GM21381 (cell line): ENCODE data around the gene F5.
"Not testable (repeated sequence)": the region's sequence is repeated elsewhere in the genome, so short reads cannot be mapped to it uniquely, and the experiment has no call there.

Source experiments
- ATAC-seq: cut with Tn5 transposase; IDR thresholded peaks from one replicate; pipeline ENCODE4 v1.9.1; 2021; ENCODE audit warnings: mild to moderate bottlenecking, moderate library complexity; ENCODE audit not compliant: unreplicated experiment

F5 gene

DNA sequence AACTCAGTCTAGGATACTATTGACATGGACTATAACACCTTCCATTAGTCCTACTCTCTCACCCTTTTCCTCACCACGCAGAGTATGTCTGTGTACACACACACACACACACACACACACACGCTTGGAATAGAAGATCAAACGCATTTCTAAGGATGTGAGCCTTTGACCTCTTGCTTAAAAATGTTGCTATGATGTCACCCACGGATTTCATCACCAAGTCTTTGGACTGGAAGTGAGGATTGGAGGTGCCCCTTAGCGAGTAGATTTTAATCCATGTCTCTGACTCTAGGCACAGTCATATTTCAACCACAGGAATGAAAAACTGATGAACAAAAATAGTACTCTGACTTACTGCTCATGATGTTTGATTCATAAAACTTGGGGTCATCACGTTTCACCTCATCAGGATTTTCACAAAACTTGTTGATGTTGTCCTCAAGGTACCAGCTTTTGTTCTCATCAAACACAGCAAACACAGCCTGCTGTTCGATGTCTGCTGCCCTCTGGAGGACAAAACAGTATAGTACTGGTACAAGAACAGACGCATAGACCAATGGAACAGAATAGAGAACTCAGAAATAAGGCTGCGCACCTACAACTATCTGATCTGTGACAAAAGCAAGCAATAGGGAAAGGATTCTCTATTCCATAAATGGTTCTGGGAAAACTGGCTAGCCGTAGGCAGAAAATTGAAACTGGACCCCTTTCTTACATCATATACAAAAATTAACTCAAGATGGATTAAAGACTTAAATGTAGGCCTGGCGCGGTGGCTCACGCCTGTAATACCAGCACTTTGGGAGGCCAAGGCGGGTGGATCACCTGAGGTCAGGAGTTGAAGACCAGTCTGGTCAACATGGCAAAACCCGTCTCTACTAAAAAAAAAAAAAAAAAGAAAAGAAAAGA lies 39.9 kb downstream of the F5 start:
- no peak for ATAC-seq

DNA sequence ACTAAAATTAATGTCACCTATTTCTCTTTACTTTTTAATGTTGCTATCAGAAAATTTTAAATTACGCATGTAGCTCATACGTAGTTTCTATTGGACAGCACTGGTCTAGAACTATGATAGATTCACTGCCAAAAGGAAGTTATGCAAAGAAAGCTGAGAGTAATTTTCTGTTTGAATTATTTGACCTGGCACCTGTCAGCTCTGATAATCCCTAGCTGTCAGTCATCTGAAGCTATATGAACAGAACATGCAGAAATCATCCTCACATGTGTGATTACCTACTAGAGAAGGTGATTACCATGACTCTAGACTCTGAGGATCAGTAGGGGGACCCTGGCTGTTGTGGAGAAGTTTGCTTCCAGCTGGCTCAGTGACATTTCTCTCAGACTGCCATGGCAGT lies 40.8 kb downstream of the F5 start:
- no peak for ATAC-seq

GRCh38 chr1:169538998-169539871 lies 47.0 kb downstream of the F5 start:
- ATAC-seq, result no peak

DNA sequence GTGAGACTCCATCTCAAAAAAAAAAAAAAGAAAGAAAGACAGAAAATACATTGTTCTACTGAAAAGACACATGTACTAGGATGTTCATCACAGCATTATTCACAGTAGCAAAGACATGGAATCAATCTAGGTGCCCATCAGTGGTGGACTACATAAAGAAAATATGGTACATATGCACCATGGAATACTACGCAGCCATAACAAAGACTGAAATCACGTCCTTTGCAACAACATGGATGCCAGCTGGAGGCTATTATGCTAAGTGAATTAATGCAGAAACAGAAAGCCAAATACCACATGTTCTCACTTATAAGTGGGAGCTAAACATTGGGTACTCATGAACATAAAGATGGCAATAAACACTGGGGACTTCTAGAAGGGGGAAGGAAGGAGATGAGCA lies 51.6 kb downstream of the F5 start:
- ATAC-seq, result no peak

DNA sequence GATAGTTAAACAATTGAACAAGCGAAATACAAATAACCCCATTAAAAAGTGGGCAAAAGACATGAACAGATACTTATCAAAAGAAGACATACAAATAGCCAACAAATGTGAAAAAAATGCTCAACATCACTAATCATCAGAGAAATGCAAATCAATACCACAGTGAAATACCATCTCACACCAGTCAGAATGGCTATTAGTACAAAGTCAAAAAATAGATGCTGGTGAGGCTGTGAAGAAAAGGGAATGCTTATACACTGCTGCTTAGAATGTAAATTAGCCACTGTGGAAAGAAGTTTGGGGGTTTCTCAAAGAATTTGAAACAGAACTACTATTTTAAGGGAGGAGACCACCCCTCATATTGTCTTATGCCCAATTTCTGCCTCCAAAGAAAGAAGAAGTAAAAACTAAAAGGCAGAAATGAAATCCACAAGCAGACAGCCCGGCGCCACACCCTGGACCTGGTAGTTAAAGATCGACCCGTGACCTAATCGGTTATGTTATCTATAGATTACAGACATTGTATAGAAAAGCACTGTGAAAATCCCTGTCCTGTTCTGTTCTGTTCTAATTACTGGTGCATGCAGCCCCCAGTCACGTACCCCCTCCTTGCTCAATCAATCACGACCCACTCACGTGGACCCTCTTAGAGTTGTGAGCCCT lies 52.6 kb downstream of the F5 start:
- not testable (repeated sequence) for ATAC-seq

- no peak for ATAC-seq
These were observed 55.8 kb downstream of the F5 start for GRCh38 chr1:169530448-169530847.

DNA sequence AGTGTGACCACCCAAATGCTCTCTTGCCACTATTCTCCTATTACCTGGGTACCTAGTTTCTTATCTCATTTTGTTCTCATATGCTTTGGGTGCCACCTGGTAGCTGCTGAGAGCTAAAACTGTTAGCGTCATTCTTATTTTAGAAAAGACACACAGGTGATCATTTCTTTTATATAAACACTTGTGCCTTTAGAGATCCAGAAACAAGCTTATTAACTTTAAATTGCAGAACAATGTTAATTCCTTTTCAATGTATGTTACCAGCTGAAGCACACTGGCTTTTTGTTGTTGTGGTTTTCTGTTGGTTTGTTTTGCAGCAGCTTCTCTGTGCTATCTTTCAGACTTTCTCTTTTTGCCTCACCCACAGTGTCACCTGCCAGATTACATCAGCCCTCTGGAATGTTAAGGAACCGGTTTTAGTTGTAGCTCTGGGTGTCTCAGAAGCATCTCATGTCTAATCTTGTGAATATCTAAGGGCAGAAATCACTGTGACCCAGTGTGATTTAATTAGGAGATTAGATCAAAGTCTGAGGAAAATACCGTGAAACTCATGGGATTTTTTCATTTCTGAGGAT lies 57.1 kb downstream of the F5 start:
- ATAC-seq, result no peak

DNA sequence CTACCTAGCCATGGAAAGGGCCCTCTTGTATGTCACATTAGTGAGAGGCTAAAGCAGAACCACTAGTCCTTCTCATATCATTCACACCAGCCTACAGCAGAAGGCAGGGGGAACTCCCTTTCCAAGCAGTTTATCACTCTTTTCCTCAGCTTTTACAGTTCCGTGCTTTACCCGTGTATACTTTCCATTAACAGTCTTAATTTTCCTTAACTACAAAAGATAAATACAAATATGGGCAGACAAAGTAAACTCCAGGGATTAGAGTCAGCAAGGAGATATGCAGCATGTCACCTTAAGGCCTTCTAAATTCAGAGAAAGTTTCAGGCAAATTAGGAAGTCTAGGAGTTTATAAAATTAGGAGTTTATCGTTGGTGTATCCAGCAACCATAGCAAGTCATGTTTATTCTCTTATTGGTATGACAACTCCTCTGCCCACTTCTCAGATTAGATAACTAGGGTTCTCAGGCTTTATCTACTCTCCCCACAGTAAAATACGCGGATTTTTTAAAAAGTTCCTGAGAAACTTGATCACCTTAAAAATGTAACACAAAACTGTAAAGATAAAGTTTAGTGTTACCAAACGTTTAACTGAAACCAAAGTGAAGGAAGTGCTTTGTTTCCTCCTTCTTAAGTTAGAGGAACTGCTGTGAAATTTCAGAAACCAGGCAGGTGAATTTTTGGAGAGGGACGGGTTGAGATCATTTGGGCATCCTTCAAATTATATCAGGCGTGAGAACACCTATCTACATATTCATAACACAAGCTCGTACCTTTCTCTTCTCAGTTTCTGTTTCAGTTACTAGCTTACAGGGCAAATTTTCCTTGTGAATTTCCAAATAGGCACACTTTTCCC lies 57.8 kb downstream of the F5 start:
- ATAC-seq, result no peak

GRCh38 chr1:169527451-169528214 lies 58.6 kb downstream of the F5 start:
- no peak for ATAC-seq

GRCh38 chr1:169527001-169527400 lies 59.3 kb downstream of the F5 start:
- no peak for ATAC-seq

GRCh38 chr1:169526120-169526832 lies 60.0 kb downstream of the F5 start:
- no peak for ATAC-seq

DNA sequence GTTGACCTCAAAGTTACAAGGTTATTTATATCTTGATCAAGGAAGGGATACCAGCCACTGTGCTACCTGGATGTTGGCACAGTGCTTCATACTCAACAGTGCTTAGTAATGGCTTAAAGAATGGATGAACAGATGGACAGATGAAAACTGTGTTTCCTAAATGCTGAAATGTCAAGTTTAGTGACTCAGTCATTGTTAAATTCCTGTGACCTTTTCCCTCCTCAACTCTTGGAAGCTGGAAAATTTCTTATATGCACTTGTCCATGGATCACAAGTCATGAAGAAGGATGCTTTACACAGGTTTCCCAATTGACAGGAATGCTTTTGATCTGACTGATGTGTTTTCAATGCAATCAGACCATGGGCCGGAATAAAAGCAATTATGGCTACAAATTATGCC lies 60.9 kb downstream of the F5 start:
- no peak for ATAC-seq

- ATAC-seq, result no peak
These were observed 62.4 kb downstream of the F5 start for GRCh38 chr1:169523904-169524303.

DNA sequence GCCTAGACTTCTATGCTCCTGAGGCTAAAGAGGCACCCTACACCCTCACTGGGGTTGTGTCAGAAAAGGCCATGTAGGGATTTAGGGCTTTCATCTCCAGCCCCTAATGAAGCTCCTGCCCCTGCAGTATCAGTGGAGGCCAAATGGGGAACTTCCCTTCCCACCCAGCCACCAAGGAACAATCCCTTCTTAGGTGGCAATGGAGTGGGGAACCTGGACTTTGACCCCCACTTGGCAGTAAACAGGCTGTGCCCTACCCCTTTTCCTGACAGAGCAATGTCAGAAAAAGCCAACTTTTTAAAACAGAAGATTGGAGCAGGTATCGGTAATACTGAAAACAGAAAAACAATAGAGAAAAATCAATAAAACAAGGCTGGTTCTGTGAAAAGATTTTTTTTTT lies 65.1 kb downstream of the F5 start:
- no peak for ATAC-seq

GRCh38 chr1:169517558-169518186 lies 68.6 kb downstream of the F5 start:
- no peak for ATAC-seq

DNA sequence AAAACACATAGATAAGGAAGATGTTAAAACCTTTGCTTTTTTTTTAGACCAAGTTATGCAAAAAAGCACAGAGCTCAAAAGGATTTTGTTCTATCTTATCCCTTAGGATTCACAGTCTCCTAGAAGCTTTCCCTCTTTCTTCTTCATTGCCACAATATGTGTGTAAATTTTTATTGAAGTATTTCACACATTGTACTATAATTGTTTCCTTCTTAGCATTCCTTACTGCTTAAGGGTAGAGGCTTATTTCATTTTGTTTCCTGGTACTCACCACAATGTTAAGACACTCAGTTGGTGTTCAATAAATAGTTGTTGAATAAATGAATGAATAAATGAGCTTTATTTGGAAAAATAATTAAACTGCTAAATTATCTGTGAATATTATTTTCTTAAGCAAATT lies 70.6 kb downstream of the F5 start:
- no peak for ATAC-seq

GRCh38 chr1:169514566-169515270 lies 71.6 kb downstream of the F5 start:
- no peak for ATAC-seq

DNA sequence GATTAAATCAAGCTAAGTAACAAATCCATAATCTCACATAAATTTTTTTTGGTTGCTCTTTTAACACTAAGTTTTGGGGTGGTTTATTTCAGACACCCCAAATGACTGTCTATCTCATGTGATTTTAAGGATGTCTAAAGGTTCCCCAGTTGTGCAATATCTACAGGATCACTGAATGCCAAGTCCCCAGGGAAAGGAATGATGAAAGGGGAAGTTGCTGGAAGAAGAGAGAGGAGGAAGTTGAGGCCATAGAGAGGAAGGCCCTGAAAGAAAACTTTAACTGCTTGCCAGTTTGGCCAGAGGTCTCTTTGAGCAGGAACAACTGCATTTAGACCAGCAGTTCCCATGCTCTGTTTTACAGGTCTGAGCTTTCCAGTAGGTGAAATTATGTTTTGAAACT lies 73.1 kb downstream of the F5 start:
- no peak for ATAC-seq
